Suppressor macrophage treated with lipopolysaccharide for 4 hours (primary cell): ENCODE data around the gene RBM4.
A peak's percentile ranks its signal among the peaks of the same experiment; 100 is the strongest.
"Not testable (repeated sequence)": the region's sequence is repeated elsewhere in the genome, so short reads cannot be mapped to it uniquely, and the experiment has no call there.

Experiments
- DNase-seq: peaks from one replicate; pipeline ENCODE4 v3.0.0-alpha.2; 2020

The RBM4 gene

GRCh38 chr11:66617155-66617834, 21.2 kb upstream of the RBM4 start:
- peak; percentile 91 for DNase-seq

- DNase-seq: peak; percentile 51
Observed at GRCh38 chr11:66619080-66619554, 19.4 kb upstream of the RBM4 start.

DNA sequence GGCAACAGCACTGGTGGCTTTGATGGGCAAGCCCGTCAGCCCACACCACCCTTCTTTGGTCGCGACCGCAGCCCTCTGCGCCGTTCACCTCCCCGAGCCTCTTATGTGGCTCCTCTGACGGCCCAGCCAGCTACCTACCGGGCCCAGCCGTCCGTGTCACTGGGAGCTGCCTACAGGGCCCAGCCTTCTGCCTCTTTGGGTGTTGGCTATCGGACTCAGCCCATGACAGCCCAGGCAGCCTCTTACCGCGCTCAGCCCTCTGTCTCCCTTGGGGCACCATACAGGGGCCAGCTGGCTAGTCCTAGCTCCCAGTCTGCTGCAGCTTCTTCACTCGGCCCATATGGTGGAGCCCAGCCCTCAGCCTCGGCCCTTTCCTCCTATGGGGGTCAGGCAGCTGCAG, 14.1 kb upstream of the RBM4 start:
- no peak for DNase-seq

DNA sequence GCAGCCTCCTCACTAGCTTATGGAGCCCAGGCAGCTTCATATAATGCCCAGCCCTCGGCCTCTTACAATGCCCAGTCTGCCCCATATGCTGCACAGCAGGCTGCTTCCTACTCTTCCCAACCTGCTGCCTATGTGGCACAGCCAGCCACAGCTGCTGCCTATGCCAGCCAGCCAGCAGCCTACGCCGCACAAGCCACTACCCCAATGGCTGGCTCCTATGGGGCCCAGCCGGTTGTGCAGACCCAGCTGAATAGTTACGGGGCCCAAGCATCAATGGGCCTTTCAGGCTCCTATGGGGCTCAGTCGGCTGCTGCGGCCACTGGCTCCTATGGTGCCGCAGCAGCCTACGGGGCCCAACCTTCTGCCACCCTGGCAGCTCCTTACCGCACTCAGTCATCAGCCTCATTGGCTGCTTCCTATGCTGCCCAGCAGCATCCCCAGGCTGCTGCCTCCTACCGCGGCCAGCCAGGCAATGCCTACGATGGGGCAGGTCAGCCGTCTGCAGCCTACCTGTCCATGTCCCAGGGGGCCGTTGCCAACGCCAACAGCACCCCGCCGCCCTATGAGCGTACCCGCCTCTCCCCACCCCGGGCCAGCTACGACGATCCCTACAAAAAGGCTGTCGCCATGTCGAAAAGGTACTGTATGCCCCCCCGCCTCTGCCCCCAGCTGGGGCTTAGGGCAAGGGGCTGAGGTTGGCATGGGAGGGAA, 13.3 kb upstream of the RBM4 start:
- DNase-seq: no peak

- no peak for DNase-seq
Observed at GRCh38 chr11:66625752-66626149, 12.8 kb upstream of the RBM4 start.

- DNase-seq: no peak
Observed at GRCh38 chr11:66626382-66626781, 12.1 kb upstream of the RBM4 start.

DNA sequence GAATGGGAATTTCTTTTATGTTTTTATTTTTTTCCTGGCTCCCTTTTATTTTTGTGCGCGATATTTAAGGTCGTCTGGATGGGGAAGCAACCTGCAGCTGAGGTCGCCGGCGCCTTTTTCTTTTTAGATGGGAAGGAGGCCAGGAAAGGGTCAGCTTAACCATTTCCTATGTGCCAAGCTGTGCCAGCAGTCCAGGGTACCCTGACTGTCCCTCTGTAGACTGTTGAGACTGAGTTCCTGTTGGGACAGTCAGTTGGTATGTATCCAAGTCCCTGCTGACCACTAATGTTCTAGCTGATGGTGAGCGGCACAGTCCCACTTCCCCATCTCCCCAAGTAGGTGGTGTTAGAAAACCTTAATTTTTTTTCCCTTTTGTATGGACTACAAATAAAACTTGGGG, 11.6 kb upstream of the RBM4 start:
- DNase-seq: no peak

- DNase-seq: no peak
Observed at GRCh38 chr11:66628061-66628603, 10.4 kb upstream of the RBM4 start.

- DNase-seq: no peak
Observed at GRCh38 chr11:66629356-66629755, 9.1 kb upstream of the RBM4 start.

DNA sequence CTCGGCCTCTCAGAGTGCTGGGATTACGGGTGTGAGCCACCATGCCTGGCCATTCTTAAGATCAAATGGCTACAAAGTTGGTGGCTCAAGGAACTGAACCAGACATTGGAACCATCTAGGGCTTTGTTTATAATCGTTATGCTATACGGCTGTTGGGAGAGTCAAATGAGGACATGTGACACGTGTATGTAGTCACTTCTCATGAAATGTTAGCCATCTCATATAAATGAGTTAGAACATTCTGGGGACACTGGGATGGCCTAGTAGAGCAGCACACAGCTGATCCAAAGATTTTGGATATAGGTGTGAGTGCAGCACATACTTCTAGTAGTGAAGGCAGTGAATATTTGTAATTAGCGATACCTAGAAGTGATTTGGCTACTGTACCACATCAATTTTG, 6.6 kb upstream of the RBM4 start:
- no peak for DNase-seq

GRCh38 chr11:66632952-66633351, 5.6 kb upstream of the RBM4 start:
- DNase-seq: no peak

- DNase-seq: no peak
Observed at GRCh38 chr11:66636411-66636810, 2.1 kb upstream of the RBM4 start.

- DNase-seq: no peak
Observed at GRCh38 chr11:66637557-66638176, 836 bp upstream of the RBM4 start.

DNA sequence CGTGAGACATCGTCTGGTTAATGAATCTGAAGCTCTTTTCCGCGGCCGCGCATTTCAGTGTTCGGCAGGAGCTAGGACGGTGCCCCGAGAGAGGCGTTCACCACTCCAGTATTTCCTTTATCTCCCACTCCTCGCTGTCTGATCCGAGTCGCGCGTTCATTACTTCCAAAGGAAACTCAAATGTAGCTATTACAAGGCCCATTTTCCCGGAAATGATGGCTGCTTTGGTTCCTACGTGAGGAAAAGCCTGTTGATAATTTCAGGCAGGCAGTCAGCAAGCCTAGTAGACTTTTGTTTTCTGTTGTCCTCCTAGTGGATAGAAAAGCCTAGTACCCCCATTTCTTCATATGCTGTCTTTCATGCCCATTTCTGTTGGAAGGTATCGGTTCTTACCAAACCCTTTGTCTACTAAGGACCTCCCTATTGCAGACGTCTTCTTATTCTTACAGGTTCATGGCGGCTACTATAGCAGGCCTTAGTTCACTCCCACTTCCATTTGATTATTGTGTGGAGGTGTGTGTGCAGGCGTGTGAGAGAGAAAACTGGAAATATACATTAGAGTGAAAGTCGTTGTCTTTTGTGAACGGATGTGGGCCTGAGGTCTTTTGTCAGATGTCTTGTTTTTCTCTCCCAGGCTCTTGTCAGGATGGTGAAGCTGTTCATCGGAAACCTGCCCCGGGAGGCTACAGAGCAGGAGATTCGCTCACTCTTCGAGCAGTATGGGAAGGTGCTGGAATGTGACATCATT, 737 bp downstream of the RBM4 start:
- DNase-seq: peak; percentile 68

GRCh38 chr11:66639814-66640340, 1.4 kb downstream of the RBM4 start:
- DNase-seq: not testable (repeated sequence)

DNA sequence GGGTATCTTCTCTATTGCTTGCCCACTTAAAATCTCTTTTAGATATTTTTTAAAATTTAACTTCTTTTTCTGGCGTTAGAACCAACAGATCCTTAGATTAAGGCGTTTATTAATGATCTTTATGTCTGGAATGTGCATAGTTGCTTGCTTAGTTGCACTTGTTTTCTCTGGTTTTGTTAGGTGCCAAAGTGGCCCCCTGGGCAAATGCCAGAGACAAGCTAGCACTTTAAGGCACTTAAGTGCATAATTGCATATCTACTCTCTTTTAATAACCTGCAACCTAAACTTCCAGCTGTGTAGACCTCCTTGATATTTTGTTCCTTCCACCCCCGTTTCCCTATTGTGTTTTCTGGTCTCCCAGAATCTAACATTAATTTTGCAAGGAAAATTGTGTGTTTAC, 3.3 kb downstream of the RBM4 start:
- DNase-seq: no peak

DNA sequence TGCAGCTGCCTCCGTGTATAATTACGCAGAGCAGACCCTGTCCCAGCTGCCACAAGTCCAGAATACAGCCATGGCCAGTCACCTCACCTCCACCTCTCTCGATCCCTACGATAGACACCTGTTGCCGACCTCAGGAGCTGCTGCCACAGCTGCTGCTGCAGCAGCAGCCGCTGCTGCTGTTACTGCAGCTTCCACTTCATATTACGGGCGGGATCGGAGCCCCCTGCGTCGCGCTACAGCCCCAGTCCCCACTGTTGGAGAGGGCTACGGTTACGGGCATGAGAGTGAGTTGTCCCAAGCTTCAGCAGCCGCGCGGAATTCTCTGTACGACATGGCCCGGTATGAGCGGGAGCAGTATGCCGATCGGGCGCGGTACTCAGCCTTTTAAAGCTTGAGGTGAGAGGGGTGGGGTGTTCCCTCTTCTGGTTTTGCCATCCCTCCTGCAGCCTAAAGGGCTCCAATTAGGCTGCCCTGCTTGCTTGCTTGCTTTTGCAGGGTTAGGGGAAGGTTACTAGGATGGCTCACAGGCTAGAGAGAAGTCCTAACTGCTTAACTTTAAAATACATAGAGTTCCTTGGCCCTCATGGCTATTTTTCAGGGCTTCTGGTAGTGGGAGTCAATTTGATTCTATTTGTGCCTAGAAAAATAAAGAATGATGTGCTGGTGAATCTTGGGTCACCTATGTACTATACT, 5.4 kb downstream of the RBM4 start:
- no peak for DNase-seq

DNA sequence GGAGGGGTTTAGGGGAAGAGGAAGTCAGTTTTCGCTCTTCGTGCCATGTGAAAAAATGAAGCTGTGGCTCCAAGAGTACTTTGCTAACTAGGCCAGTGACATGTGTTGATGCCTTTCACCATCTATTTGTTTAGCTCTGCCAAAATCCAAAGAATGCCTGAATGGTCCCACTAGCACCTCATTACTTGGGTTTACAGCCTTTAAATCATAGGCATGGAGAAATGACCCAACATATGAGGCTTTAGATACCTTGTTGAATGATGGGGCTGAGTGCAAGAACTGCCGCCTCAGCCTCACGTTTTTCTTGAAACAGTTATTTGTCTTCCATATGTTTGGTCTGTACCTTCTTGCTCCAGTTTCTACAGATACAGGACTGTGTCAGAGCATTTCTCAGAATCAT, 8.3 kb downstream of the RBM4 start:
- DNase-seq: no peak

DNA sequence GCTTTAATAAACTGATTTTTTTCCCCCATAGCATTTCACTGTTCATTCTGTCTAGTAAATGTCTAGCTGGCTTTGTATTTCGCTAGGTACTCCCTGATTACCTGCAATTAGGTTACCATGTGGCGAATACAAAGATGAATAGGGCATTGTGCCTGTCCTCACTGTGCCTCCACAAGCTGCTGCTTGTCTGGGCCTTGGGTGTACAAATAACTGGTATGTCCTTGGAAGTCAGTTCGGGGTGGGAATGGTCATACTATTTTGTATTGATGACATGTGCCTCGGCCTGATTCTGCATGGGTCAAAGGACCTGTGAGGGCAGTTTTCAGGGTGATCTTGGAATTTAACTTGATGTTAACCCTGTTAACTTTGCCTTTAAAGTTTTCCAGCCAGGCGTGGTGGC, 11.4 kb downstream of the RBM4 start:
- no peak for DNase-seq

- DNase-seq: no peak
Observed at GRCh38 chr11:66651016-66651415, 12.5 kb downstream of the RBM4 start.

DNA sequence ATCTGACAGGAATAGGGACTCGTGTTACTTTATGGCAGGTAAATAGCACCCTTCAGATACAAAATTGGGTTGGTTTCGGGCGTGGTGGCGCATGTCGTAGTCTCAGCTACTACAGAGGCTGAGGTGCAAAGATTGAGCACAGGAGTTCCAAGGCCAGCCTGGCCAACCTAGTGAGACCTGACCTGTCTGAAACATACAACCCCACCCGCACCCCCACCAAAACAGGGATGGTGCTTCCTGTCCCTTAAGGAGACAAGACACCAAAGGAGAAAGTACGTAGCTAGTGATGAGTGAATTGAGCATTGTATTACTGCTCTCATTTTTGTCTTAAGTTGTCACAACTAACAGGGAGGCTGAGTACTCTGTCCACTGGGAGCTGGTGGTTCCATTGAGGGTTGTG, 14.1 kb downstream of the RBM4 start:
- no peak for DNase-seq

DNA sequence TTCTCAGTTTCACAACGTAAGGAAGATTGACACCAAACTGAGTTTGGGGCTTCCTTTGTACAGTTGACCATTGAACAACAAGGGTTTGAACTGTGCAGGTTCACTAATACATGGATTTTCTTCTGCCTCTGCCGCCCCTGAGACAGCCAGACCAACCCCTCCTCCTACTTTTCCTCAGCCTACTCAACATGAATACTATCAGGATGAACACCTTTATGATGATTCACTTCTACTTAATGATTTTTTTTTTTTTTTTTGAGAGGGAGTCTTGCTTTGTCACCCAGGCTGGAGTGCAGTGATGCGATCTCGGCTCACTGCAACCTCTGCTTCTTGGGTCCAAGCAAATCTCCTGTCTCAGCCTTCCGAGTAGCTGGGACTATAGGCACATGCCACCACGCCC, 14.6 kb downstream of the RBM4 start:
- no peak for DNase-seq
